Trophoblast cell (in vitro differentiated cells and primary cell): ENCODE measurements around the gene TCAF1.

ENCODE experiments used
- DNase-seq, 2 donors: peaks; one replicate each; pipeline ENCODE4 v3.0.0-alpha.2; 2016
- H2AFZ ChIP-seq: 2 replicates; pipeline ENCODE4 v1.6.1; 2013; ENCODE audit warnings: low read length, moderate library complexity, mild to moderate bottlenecking; ENCODE audit not compliant: insufficient read depth, poor library complexity
- H2AK5ac ChIP-seq: 2 replicates; pipeline ENCODE4 v1.6.1; 2013; ENCODE audit warnings: mild to moderate bottlenecking, low read length
- H2BK120ac ChIP-seq: 2 replicates; pipeline ENCODE4 v1.6.1; 2013; ENCODE audit warnings: low read length, mild to moderate bottlenecking, moderate library complexity; ENCODE audit not compliant: insufficient read depth, poor library complexity
- H2BK12ac ChIP-seq: 2 replicates; pipeline ENCODE4 v1.6.1; 2013; ENCODE audit warnings: mild to moderate bottlenecking, low read length, moderate library complexity
- H2BK5ac ChIP-seq: 2 replicates; pipeline ENCODE4 v1.6.1; 2013; ENCODE audit warnings: low read length, low read depth, moderate library complexity, mild to moderate bottlenecking; ENCODE audit not compliant: poor library complexity
- H3K14ac ChIP-seq: 2 replicates; pipeline ENCODE4 v1.6.1; 2013; ENCODE audit warnings: mild to moderate bottlenecking, low read length
- H3K18ac ChIP-seq: 2 replicates; pipeline ENCODE4 v1.6.1; 2013; ENCODE audit warnings: mild to moderate bottlenecking, low read length
- H3K23ac ChIP-seq: 2 replicates; pipeline ENCODE4 v1.6.1; 2013; ENCODE audit warnings: low read length
- H3K27ac ChIP-seq: 2 replicates; pipeline ENCODE4 v1.5.1; 2013; ENCODE audit warnings: low read depth, mild to moderate bottlenecking, inconsistent platforms, low read length, moderate library complexity
- H3K27me3 ChIP-seq: 2 replicates; pipeline ENCODE4 v1.6.1; 2013; ENCODE audit warnings: inconsistent platforms, mild to moderate bottlenecking, low read length, moderate library complexity; ENCODE audit not compliant: insufficient read depth
- H3K36me3 ChIP-seq, 2 experiments: 1 replicate in 1 of 2; 2 replicates in 1 of 2; pipeline ENCODE4 v1.6.1; 2013; ENCODE audit warnings: low read length in 2 of 2, mild to moderate bottlenecking in 2 of 2, moderate library complexity in 1 of 2; ENCODE audit not compliant: insufficient read depth in 2 of 2, control insufficient read depth in 1 of 2
- H3K4ac ChIP-seq: 2 replicates; pipeline ENCODE4 v1.6.1; 2013; ENCODE audit warnings: low read depth, mild to moderate bottlenecking, low read length, moderate library complexity
- H3K4me1 ChIP-seq, 2 experiments: 1 replicate in 1 of 2; 2 replicates in 1 of 2; pipeline ENCODE4 v1.6.1; 2013; ENCODE audit warnings: low read length in 2 of 2, mild to moderate bottlenecking in 2 of 2, moderate library complexity in 1 of 2; ENCODE audit not compliant: insufficient read depth in 2 of 2, control insufficient read depth in 1 of 2
- H3K4me2 ChIP-seq: 2 replicates; pipeline ENCODE4 v1.6.1; 2013; ENCODE audit warnings: inconsistent platforms, mild to moderate bottlenecking, low read length, moderate library complexity
- H3K4me3 ChIP-seq: 2 replicates; pipeline ENCODE4 v1.5.1; 2013; ENCODE audit warnings: mild to moderate bottlenecking, low read depth, low read length, inconsistent platforms
- H3K79me1 ChIP-seq: one replicate; pipeline ENCODE4 v1.6.1; 2013; ENCODE audit warnings: low read length
- H3K79me2 ChIP-seq: 2 replicates; pipeline ENCODE4 v1.6.1; 2013; ENCODE audit warnings: low read length, mild to moderate bottlenecking; ENCODE audit not compliant: control insufficient read depth, insufficient read depth, poor library complexity
- H3K9ac ChIP-seq: 2 replicates; pipeline ENCODE4 v1.6.1; 2013; ENCODE audit warnings: mild to moderate bottlenecking, low read length
- H3K9me3 ChIP-seq: 2 replicates; pipeline ENCODE4 v1.6.1; 2013; ENCODE audit warnings: low read depth, mild to moderate bottlenecking, control low read depth, inconsistent platforms, low read length; ENCODE audit not compliant: insufficient read depth
- H4K12ac ChIP-seq: 2 replicates; pipeline ENCODE4 v1.6.1; 2013; ENCODE audit warnings: low read depth, mild to moderate bottlenecking, low read length, moderate library complexity
- H4K8ac ChIP-seq: 2 replicates; pipeline ENCODE4 v1.6.1; 2013; ENCODE audit warnings: low read depth, mild to moderate bottlenecking, low read length, moderate library complexity
- H4K91ac ChIP-seq: one replicate; pipeline ENCODE4 v1.6.1; 2013; ENCODE audit warnings: low read depth, mild to moderate bottlenecking, low read length, moderate library complexity
- WGBS: extraction: QIAGEN DNeasy Blood & Tissue Kit; methylation state at CpG from one replicate; pipeline ENCODE4 v1.1.7; 2013; ENCODE audit warnings: missing lambda C conversion rate; ENCODE audit not compliant: insufficient read length, insufficient coverage; ENCODE audit errors: extremely low coverage; 5-methylcytosine and 5-hydroxymethylcytosine counted together

The TCAF1 gene

DNA sequence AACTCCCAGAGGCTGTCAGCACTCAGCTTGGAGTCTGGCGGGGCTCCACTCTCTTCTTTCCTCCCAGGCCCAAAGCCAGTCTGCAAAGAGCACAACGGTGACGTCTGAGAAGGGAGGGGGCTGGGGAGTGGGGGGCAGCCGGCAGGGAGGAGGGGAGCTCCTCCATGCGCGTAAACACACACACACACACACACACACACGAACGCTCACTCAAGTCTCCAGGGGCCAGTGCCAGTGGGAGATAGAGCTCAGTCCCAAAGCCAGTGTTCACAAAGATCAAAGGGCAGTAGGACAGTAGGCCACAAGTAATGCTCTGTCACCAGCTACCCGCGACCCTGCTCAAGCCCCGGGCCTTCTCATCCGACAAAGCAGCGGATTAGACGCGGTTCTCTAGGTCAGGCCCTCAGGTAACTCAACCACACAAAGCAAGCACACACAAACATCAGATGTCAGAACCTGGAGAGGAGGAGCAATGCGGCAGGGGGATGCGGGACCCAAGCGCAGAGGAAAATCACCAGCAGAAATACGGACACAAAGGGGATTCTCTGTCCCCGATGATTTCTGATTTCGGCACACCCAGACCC, 19.9 kb downstream of the TCAF1 start:
- no peak overlapping the region for H2BK12ac ChIP-seq
- peaks cover 8% of the 10 kb centered on the region for H3K79me2 ChIP-seq
- peak overlapping the region; percentile 66 for H4K91ac ChIP-seq
- peak overlapping the region; percentile 5 for H3K18ac ChIP-seq
- H2BK120ac ChIP-seq = no peak overlapping the region
- H3K23ac ChIP-seq = no peak overlapping the region
- peak overlapping the region; percentile 48 for H4K8ac ChIP-seq
- WGBS = no CpG with 5 or more reads among the region's 21 CpGs
- no peak for DNase-seq
- no peak overlapping the region for H3K27ac ChIP-seq
- peaks cover 2 to 7% of the 10 kb centered on the region in 2 experiments for H3K36me3 ChIP-seq
- peak overlapping the region; percentile 89 for H3K4me2 ChIP-seq
- no peak overlapping the region for H2AFZ ChIP-seq
- H2BK5ac ChIP-seq = no peak overlapping the region
- H3K4ac ChIP-seq = peak overlapping the region; percentile 5
- peak overlapping the region; percentile 89 for H3K4me3 ChIP-seq
- H3K79me1 ChIP-seq = peaks cover 6% of the 10 kb centered on the region
- peaks cover 2% of the 10 kb centered on the region for H3K9me3 ChIP-seq
- H3K4me1 ChIP-seq = peaks cover 4 to 5% of the 10 kb centered on the region in 2 experiments
- H3K14ac ChIP-seq = peak overlapping the region; percentile 41
- H3K9ac ChIP-seq = peak overlapping the region; percentile 69
- no peak overlapping the region for H4K12ac ChIP-seq
- no peak overlapping the region for H2AK5ac ChIP-seq
- H3K27me3 ChIP-seq = no peaks in the 10 kb centered on the region

DNA sequence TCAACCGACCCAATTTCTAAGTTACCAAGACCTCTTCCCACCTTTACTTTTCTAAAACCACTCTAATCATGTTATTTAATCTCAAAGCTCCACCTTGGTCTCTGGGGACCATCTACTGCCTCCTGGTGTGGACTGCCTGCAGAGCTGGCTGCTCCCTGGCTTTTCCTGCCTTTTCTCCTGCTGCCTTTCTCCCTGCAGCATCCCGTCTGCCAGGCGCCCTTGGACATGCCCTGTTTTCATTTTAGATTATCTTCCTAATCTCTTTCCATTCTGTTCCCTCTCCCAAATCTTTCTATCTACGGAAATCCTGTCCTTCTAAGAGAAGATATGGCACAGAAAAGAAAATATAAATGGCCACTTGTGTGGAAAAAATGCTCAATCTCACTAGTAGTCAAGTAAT, 23.1 kb downstream of the TCAF1 start:
- peaks cover 14 to 26% of the 10 kb centered on the region in 2 experiments for H3K36me3 ChIP-seq
- H3K27me3 ChIP-seq = no peaks in the 10 kb centered on the region
- DNase-seq = no peak
- H3K4ac ChIP-seq = no peak overlapping the region
- H3K79me2 ChIP-seq = peaks cover 4% of the 10 kb centered on the region
- no peak overlapping the region for H3K23ac ChIP-seq
- no peak overlapping the region for H3K14ac ChIP-seq
- H2BK12ac ChIP-seq = no peak overlapping the region
- no peak overlapping the region for H4K8ac ChIP-seq
- no peak overlapping the region for H3K4me2 ChIP-seq
- H2BK5ac ChIP-seq = no peak overlapping the region
- H3K79me1 ChIP-seq = peaks cover 3% of the 10 kb centered on the region
- no peak overlapping the region for H4K91ac ChIP-seq
- H3K4me1 ChIP-seq = peaks cover 4 to 5% of the 10 kb centered on the region in 2 experiments
- no peak overlapping the region for H3K9ac ChIP-seq
- no peak overlapping the region for H4K12ac ChIP-seq
- no peak overlapping the region for H2AK5ac ChIP-seq
- H3K27ac ChIP-seq = no peak overlapping the region
- no peak overlapping the region for H2BK120ac ChIP-seq
- no CpG with 5 or more reads among the region's 4 CpGs for WGBS
- peaks cover 2% of the 10 kb centered on the region for H3K9me3 ChIP-seq
- no peak overlapping the region for H3K18ac ChIP-seq
- H2AFZ ChIP-seq = no peak overlapping the region
- no peak overlapping the region for H3K4me3 ChIP-seq

DNA sequence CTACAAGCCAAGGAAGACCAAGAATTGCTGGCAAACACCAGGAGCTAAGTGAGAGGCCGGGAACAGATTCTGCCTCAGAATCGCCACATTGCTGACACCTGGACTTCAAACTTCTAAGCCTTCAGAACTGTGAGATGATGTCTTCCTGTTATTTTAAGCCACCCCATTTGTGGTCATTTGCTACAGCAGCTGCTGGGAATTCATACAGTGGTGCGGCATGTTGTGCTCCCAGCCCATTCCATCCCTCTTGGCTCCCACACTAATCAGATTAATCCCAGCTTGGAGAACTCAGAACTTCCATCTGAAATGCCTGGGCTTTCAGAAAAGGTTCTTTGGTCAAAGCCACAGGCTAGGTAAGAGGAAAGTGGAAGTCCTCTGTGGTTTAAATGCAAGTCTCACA, 24.9 kb downstream of the TCAF1 start:
- WGBS = no CpG with 5 or more reads among the region's 3 CpGs
- Histone ChIP-seq H2AK5ac (no peak overlapping the region), H4K12ac (no peak overlapping the region), H4K91ac (no peak overlapping the region), H2AFZ (no peak overlapping the region), H3K4me2 (no peak overlapping the region), H4K8ac (no peak overlapping the region), H3K4me1 (peaks cover 2 to 4% of the 10 kb centered on the region in 2 experiments), H3K36me3 (peaks cover 14 to 26% of the 10 kb centered on the region in 2 experiments), H3K9ac (no peak overlapping the region), H3K14ac (no peak overlapping the region), H3K4ac (no peak overlapping the region), H3K23ac (no peak overlapping the region), H3K4me3 (no peak overlapping the region), H3K27ac (no peak overlapping the region), H2BK120ac (no peak overlapping the region), H3K79me2 (no peaks in the 10 kb centered on the region), H3K27me3 (no peaks in the 10 kb centered on the region), H2BK5ac (no peak overlapping the region), H2BK12ac (no peak overlapping the region), H3K9me3 (peaks cover 2% of the 10 kb centered on the region), H3K18ac (no peak overlapping the region), H3K79me1 (no peaks in the 10 kb centered on the region)
- DNase-seq = no peak

DNA sequence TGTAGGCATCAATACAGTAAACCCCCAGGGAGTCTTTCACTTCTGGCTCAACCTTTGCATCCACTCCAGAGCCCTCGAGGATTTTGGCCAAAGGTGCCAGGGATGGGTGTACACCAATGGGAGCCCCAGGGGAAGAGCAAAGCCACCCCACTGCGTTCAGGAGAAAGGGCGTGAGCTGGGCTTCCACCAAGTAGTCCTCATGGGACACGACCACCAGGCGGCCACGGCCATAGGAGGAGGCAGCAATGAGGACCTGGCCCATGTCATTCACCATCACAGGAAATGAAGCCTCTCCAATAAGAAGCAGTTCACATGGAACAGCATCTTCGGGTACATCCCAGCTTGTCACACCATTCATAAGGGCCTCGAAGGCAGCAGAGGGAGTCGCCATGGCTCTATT, 25.8 kb downstream of the TCAF1 start:
- Histone ChIP-seq H3K79me1 (no peaks in the 10 kb centered on the region), H3K79me2 (no peaks in the 10 kb centered on the region), H4K8ac (no peak overlapping the region), H3K4ac (no peak overlapping the region), H3K9me3 (peaks cover 2% of the 10 kb centered on the region), H4K91ac (no peak overlapping the region), H2AK5ac (no peak overlapping the region), H2AFZ (no peak overlapping the region), H3K36me3 (peaks cover 14 to 26% of the 10 kb centered on the region in 2 experiments), H3K9ac (no peak overlapping the region), H3K4me2 (no peak overlapping the region), H3K18ac (no peak overlapping the region), H3K27me3 (no peaks in the 10 kb centered on the region), H2BK120ac (no peak overlapping the region), H4K12ac (no peak overlapping the region), H3K4me3 (no peak overlapping the region), H2BK12ac (no peak overlapping the region), H2BK5ac (no peak overlapping the region), H3K27ac (no peak overlapping the region), H3K23ac (no peak overlapping the region), H3K14ac (no peak overlapping the region), H3K4me1 (no peaks in the 10 kb centered on the region)
- WGBS = no CpG with 5 or more reads among the region's 9 CpGs
- DNase-seq = no peak
